IPS-18c (cell line): ENCODE data around the gene SPRTN.
"Not testable (repeated sequence)": the region's sequence is repeated elsewhere in the genome, so short reads cannot be mapped to it uniquely, and the experiment has no call there.

Experiments used
- H3K4me3 ChIP-seq: 2 replicates; pipeline ENCODE4 v1.7.0; 2013; ENCODE audit warnings: low read depth, mild to moderate bottlenecking, low read length, moderate library complexity; ENCODE audit not compliant: insufficient read depth
- H3K9me3 ChIP-seq: one replicate; pipeline ENCODE4 v1.6.1; 2013; ENCODE audit warnings: mild to moderate bottlenecking, low read length, moderate library complexity; ENCODE audit not compliant: control insufficient read depth, insufficient read depth

Gene SPRTN

DNA sequence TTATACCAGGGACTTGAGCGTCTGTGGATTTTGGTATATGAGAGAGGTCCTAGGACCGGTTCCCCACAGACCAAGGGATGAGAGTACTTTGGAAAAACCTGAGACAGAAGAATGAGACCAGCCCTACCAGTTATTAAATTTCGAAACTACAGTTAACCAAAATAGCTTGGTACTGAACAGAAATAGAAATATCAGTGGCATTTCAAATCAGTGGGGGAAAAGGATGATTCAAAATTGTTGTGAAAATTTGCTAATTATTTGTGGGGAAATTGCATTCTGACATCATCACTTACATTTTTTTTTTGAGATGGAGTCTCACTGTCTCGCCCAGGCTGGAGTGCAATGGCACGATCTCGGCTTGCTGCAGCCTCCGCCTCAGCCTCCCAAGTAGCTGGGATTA is 8.6 kb upstream of the SPRTN start:
- Histone ChIP-seq H3K9me3 (no peaks in the 10 kb centered on the region), H3K4me3 (no peak overlapping the region)

DNA sequence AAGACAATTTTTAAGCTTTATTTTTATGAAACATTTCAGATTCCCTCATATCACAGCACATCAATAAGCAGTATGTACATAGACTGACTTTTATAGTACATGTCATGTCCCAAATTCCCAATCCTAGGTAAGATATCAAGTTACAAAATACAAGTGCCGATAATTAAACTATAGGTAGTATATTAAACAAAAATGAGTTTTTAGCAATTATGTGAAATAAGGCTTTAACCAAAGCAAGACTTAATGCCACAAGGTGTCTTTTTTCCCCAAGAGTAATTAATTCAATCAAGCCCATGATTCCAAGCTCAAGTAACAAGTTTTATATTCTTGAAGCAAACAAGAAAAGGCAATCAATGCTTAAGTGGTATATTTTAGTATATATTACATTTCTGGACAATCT is 5.3 kb upstream of the SPRTN start:
- H3K4me3 ChIP-seq: no peak overlapping the region

DNA sequence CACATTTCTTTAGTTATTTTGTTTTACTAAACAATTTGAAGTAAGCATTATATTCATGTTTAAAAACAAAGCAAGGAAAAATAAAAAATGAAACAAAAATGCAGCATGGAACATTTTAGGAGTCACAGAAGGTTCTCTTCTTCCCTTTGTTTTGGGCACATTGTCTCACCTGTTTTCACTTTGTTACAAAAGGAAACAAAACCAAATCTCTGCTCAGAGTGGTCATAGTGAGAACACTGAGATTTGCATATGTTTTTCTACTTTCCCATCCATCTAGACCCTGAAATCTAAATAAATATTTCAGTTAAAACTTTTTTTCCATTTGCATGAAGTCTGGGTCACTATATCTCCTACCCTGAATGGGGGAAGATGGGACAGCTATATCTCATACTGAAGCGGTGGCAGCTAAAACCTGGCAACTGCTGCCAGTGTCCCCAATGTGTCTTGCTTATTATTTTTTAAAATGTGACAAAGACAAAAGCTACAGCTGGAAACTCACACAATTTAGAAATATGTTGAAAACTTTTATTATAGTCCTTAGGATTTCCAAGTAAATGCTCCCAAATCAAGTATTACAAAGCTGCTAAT is 3.9 kb upstream of the SPRTN start:
- Histone ChIP-seq H3K9me3 (no peaks in the 10 kb centered on the region), H3K4me3 (peak overlapping the region; percentile 16; the same call in 1 of the 2 replicates)

More for the DNA sequence above, 5.3 kb upstream of the SPRTN start:
- H3K9me3 ChIP-seq: no peaks in the 10 kb centered on the region

DNA sequence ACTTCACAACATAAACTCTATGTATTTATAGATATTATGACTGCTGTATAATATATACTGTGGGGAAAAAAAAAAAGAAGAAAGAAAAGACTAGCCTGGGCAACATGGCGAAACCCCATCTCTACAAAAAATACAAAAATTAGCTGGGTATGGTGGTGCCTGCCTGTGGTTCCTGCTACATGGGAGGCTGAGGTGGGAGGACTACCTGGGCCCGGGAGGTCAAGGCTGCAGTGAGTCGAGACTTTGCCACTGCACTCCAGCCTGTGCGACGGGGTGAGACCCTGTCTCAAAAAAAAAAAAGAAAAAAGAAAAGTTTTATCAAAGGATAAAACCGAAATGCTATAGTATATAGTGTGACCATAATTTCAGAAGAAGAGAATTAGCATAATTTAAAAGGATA is 3.1 kb upstream of the SPRTN start:
- no peak overlapping the region for H3K4me3 ChIP-seq

DNA sequence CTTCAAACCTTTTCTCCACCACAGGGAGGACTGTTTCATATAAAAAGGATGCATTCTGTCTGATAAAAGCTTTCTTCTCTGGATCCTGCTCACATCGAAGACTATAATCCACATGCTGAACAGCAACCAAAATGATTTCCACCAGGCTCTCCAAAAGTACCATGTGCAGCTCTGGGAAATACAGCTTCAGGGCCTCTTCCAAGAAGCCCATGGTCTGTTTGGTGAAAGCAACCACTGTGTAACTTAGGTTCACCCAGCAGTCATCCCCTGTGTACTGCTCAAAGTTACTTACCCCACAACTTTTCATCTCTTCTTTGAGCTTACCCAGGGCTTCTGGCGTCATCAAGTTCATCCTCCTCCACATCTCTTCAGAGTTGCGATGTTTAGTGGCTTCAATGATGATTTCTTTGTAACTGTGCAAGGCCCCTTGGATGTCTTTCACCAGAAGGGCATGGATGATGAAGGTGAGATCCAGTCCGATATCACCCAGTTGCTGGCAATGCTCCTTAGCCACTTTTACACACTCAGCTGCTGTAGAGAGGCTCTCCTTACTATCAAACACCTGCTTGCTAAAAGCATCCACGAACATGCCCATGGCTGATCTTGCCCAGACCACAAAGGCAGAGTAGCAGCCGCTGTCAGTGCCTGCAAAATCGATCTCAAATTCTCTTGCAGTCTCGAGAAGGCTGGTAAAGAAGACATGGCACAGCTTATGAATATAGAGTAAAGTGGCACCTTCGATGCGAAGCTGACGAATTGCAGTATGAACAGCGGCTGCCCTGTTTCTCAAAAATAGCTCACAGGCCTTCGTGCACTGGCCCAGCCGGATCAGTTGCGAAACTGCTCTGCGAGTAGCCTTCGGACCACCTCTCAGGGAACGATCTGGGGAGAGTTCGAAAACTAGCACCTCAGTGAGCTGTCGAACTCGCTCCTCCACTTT is 2.2 kb upstream of the SPRTN start:
- Histone ChIP-seq H3K4me3 (peak overlapping the region; percentile 90), H3K9me3 (no peaks in the 10 kb centered on the region)

More for the DNA sequence above, 3.1 kb upstream of the SPRTN start:
- H3K9me3 ChIP-seq: no peaks in the 10 kb centered on the region

DNA sequence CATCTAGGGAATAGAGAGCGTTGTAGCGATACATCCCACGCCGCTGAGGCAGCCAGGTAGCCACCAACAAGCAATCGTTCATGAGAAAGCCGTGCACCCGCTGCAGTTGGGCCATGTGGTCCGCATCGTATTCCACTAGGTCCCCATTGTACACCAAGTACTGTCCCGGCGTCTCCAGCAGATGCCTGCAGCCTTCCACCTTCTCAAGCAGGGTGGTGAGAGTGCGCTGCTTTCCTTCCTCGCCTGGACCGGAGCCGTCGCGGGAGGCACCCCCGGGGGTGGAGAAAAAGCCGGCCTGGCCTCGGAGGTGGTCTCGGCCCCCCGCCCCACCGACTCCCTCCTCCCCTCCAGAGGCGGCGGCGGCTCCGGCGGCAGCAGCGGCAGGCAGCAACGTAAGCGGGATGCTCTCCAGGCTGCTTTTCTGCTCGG is 1.0 kb upstream of the SPRTN start:
- Histone ChIP-seq H3K4me3 (peak overlapping the region; percentile 90), H3K9me3 (no peaks in the 10 kb centered on the region)

DNA sequence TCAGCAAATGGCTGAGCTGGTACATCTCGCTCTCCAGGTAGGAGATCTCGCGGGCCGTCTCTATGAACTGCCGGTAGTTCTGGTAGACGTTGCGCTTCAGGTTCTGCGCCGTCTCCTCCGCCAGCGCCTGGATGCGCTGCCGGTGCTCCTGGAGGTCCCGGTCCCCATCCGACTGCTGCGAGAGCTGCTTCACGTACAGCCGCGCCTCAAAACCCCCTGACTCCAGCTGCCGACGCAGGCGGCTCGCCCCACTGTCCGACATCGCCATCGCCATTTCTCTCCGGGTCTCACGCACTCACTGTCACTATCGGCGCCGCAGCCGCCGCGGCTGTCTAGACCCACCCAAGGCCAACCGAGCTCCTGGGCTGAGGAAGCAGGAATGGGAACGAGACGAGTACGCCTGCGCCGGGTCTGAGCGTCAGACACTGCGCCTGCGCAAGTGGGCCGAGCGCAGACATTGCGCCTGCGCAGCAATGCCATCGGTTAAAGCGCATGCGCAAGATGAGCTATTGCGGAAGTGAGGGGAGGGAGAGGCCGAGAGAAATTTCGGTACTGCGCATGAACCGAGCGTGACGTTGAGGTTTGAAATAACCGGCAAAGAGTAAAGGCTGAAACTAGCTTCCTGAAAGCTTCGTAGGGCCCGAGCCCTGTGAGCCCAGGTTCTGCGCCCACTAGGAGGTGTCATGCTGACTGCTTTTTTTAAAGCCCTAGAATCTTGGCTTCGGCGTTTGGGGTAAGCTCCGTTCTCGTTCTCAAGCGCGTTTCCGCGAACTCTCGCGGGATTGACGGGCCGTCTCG is 422 bp upstream of the SPRTN start, which contains the start of gene EXOC8:
TSS of gene EXOC8 (minus strand) at position 381 of the 798 bp plus-strand sequence. CDS start at position 274, 107 bp downstream.
- Histone ChIP-seq H3K4me3 (peak within 1 kb of the TSS; percentile 90), H3K9me3 (no peaks in the 10 kb centered on the region)

DNA sequence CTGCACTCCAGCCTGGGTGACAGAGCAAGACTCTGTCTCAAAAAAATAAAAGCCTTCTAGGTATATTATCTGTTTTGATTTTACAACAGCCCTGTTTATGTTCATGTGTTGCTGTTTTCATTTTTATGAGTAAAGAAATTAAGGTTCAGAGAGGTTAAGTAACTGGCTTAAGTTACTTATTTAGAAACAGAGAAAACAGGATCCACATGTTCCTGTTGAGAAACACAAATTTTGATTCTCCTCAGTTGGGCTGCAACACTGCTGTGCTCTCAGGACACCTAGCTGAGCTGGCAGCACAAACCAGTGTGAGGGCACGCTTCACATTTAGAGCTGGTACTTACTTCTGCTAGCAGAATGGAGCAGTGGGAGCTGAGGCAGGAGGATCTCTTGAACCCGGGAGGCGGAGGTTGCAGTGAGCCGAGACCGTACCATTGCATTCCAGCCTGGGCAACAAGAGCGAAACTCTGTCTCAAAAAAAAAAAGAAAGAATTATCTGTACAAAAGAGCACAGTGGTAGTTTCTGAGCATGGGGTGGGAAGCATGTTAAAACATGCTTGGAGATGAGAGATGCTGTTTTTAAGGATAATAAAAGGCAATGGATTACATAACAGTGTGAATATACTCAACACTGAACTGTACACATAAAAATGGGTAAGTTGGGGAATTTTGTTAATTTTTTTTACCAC is 2.4 kb downstream of the SPRTN start:
- Histone ChIP-seq H3K4me3 (no peak overlapping the region), H3K9me3 (no peaks in the 10 kb centered on the region)

DNA sequence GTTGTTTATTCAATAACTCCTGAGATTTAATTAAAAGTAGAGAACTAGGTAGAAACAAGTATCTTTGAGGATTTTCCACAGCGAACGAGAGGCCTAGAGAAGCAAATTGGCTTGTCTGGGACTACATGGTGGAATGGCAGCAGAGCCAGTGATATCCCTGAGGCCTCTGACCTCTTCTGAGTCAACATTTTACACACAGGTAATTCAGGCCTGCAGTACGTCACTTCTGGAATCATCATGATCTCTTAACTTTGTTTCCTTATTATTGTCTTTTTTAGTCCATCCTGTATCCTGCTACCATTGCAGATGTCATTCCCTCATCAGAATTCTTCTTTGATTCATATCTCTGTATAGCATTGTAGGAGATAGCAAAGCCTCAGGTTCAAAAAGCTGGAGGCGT is 9.9 kb downstream of the SPRTN start:
- Histone ChIP-seq H3K9me3 (no peaks in the 10 kb centered on the region), H3K4me3 (no peak overlapping the region)

DNA sequence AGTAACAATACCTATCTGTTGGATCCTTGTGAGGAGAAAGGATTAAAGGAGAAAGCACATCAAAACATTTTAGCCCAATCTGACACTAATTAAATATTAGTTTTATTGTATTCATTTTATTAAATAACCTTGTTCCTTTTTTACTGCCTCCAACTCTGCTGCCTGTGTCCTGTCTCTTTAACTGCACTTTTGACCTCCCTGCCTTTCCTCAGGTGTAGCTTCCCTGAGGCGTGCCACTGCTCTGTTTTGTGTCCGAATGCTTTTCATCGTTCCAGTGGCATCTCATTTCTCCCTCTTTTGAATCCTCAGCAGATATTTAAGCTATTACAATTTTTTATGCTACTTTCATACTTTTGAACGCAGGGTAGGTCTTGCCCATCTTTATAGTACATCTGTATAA is 10.3 kb downstream of the SPRTN start:
- no peak overlapping the region for H3K4me3 ChIP-seq
- H3K9me3 ChIP-seq: no peaks in the 10 kb centered on the region

DNA sequence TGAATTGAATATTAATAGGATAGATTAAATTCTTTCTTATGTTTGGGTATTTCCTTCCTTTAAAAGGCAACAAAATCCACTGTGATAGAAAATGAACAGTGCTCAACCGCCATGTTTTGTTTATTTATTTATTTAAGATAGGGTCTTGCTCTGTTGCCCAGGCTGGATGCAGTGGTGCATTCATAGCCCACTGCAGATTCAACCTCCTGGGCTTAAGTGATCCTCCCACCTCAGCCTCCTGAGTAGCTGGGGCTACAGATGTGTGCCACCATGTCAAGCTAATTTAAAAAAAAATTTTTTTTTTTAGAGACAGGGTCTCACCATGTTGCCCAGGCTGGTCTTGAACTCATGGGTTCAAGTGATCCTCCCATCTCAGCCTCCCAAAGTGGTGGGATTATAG is 10.8 kb downstream of the SPRTN start:
- H3K9me3 ChIP-seq, H3K4me3 ChIP-seq: not testable (repeated sequence)

DNA sequence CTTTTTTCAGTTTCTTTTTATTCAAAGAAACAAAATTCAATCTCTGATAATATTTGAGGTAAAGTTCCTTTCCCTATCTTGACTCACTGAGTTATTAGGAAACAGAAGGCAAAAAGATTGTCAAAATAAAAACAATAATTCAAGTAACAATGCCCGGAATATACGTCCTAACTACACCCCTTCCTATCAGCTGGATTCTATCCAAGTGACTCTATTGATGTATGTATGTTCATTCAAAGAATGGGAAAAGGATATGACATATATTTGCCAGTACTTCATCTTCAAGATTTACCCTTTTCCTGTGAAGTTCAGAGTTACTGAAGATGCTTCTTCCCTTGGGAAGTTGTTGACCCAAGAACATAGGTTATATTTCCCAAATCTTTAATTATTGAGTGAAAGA is 13.7 kb downstream of the SPRTN start:
- no peak overlapping the region for H3K4me3 ChIP-seq
- H3K9me3 ChIP-seq: no peaks in the 10 kb centered on the region

DNA sequence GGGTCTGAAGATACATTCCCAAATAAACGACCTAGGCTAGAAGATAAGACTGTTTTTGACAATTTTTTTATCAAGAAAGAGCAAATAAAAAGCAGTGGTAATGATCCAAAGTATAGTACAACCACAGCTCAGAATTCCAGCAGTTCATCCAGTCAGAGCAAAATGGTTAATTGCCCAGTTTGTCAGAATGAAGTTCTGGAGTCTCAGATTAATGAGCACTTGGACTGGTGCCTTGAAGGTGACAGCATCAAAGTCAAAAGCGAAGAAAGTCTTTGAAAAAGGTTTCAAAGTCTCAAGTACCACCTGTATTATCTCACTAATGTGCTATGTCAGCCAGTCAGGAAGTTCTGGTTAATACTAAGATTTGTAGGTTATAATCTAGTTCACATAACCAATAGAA is 15.0 kb downstream of the SPRTN start:
- Histone ChIP-seq H3K4me3 (no peak overlapping the region), H3K9me3 (no peaks in the 10 kb centered on the region)

DNA sequence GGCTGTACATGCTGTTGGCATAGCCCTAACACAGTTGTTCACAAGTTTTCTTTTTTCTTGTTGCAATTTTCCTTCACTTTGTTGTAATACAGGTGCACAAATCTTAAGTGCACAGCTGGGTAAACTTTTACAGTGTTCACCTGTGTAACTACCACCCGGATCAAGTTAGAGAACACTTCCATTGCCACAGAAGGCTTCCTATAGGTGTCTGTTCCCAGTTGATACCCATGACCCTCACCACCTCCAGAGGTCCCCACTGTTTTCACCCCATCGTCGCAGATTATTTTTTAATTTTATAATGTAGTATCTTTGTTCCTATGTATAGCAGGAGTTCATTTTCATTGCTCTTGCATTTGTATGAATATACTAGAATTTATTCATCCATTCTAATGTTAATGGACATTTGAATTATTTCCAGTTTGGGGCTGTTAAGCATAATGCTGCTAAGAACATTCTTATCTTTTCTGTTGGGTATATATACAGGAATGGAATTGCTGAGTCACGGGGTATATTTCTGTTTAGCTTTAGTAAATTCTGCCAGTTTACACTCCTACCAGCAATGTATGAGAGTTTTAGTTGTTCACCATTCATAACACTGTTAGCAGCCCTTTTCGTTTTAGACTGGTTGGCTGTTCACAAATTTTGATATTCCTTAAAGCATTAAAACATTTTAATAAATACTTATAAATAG is 16.4 kb downstream of the SPRTN start:
- Histone ChIP-seq H3K9me3 (no peaks in the 10 kb centered on the region), H3K4me3 (no peak overlapping the region)

DNA sequence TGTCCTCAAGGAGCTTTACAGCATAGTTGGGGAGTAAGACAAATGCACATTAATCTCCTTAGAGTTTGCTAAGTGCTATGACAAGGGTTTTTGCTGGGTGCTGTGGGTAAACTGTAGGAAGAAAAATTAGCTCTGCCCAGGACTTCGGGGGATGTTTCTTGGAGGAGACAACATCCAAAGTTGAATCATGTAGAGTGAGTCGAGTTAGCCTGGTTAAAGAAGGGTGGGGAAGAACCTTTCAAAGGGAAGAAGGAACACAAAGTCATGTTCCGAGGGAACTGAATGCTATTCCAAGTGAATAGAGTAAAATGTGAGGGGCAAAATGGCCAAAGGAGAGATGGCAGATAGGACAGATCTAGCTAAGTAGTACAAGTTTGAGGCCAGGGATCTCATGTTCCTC is 17.1 kb downstream of the SPRTN start:
- Histone ChIP-seq H3K9me3 (no peaks in the 10 kb centered on the region), H3K4me3 (no peak overlapping the region)

DNA sequence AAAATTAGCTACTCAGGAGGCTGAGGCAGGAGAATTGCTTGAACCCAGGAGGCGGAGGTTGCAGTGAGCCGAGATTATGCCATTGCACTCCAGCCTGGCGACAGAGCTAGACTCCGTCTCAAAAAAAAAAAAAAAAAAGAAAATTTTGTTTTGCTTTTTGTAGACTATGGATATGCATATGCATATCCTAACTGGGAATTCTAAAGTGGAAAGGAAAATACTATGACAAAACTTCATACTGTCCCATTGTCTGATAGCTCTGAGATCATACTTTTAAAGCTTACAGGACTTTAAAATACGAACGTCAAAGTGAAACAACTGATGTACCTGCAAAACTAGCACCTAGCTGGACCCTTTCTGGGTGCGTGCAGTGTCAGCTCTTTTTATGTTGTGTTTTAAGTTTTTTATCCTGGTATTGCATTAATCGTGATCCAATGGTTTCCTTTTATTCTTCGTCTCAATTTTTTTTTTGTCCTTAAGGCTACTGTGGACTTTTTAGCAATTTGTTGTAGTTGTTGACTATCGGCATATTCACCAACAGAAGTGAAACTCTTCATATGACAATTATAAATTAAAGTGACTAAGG is 19.2 kb downstream of the SPRTN start:
- no peak overlapping the region for H3K4me3 ChIP-seq
- no peaks in the 10 kb centered on the region for H3K9me3 ChIP-seq
